ENCODE data around the gene OSBPL2. TPM values are rescaled to one million over a fixed set of nuclear protein-coding genes. Genes with fewer than 3 reads are reported as not detected.
A peak's percentile ranks its signal among the peaks of the same experiment; 100 is the strongest.

Gene OSBPL2
- total and polyA plus RNA-seq, 2 experiments from 2014 or later: 16.6 to 31.2 TPM

GRCh38 chr20:62342910-62343309, 104.6 kb downstream of the OSBPL2 start:
- H3K9me2 ChIP-seq (ENCODE audit: insufficient read depth): no peaks in the 10 kb centered on the region
- H3K27ac Mint-ChIP-seq: no peak overlapping the region
- H3K4me2 ChIP-seq: no peak overlapping the region
- peaks cover 14% of the 10 kb centered on the region; the same call in 1 of the 2 replicates for H3K79me2 ChIP-seq (replicated peaks; ENCODE audit: insufficient read depth)
- peaks cover 22% of the 10 kb centered on the region for H3F3A ChIP-seq (replicated peaks; ENCODE audit: low read depth)
- peaks cover 6% of the 10 kb centered on the region for H3K27me3 Mint-ChIP-seq (ENCODE audit: insufficient read depth, low read depth, poor library complexity)
- no peaks in the 10 kb centered on the region for H3K27me3 ChIP-seq (ENCODE audit: insufficient read depth)
- H3K36me3 Mint-ChIP-seq (ENCODE audit: low read depth): peaks cover 75% of the 10 kb centered on the region
- peak overlapping the region; percentile 69; the same call in 1 of the 2 replicates for H3K27ac ChIP-seq (ENCODE audit: low read depth)
- no peak overlapping the region for H2AFZ ChIP-seq
- no peak overlapping the region for H3K4me3 ChIP-seq
- no peaks in the 10 kb centered on the region for H3K4me1 ChIP-seq (ENCODE audit: insufficient read depth)
- no peaks in the 10 kb centered on the region for H3K4me1 Mint-ChIP-seq
- H3K36me3 ChIP-seq (ENCODE audit: insufficient read depth): peaks cover 39% of the 10 kb centered on the region
- H3K4me3 Mint-ChIP-seq: no peak overlapping the region
- ATAC-seq (no peak), DNase-seq (ENCODE audit: low spot score) (no peak)
- no peak for TF ChIP-seq JUNB (IDR thresholded peaks at IDR 0.05; ENCODE audit: unreplicated experiment)
- TF ChIP-seq EZH2 (IDR thresholded peaks at IDR 0.05; ENCODE audit: low read depth, unreplicated experiment): no peak
- TF ChIP-seq NANOG (IDR thresholded peaks at IDR 0.05; ENCODE audit: borderline replicate concordance): no peak
- TF ChIP-seq ETS1 (IDR thresholded peaks at IDR 0.05): no peak
- no peak for TF ChIP-seq REST (IDR thresholded peaks at IDR 0.05; ENCODE audit: unreplicated experiment)
- TF ChIP-seq STAT1 (IDR thresholded peaks at IDR 0.05; ENCODE audit: unreplicated experiment): no peak
- no peak for TF ChIP-seq ZNF114 (CRISPR knock-in tag; IDR thresholded peaks at IDR 0.05)
- no peak for TF ChIP-seq POLR2AphosphoS5 (IDR thresholded peaks at IDR 0.05; ENCODE audit: low read depth)
- TF ChIP-seq EZH2phosphoT487 (IDR thresholded peaks at IDR 0.05; ENCODE audit: unreplicated experiment): no peak
- TF ChIP-seq ZNF331 (CRISPR knock-in tag; IDR thresholded peaks at IDR 0.05; ENCODE audit: low read depth): no peak
- TF ChIP-seq CTCF (conservative IDR thresholded peaks at IDR 0.05; ENCODE audit: low read depth in 2 of 2): no peak
- no peak for TF ChIP-seq ZNF462 (CRISPR knock-in tag; IDR thresholded peaks at IDR 0.05)
- no peak for TF ChIP-seq CREB1 (CRISPR knock-in tag; IDR thresholded peaks at IDR 0.05; ENCODE audit: low read depth)
- no peaks in the 10 kb centered on the region; the same call in 1 of the 2 replicates for H4K20me1 ChIP-seq (replicated peaks; ENCODE audit: insufficient read depth)
- peaks cover 2% of the 10 kb centered on the region; the same call in 2 of the 3 replicates for H3K9me3 Mint-ChIP-seq

Measured in GM23338 (cell line).